Loucy (cell line): ENCODE measurements around the gene TOM1L2.

Experiments
- CTCF ChIP-seq: fragments of 200-600 bp; sonication (generic); conservative IDR thresholded peaks from 2 replicates; pipeline ENCODE4 v1.5.1; 2014; ENCODE audit warnings: mild to moderate bottlenecking, antibody characterized with exemption, low read length
- EZH2phosphoT487 ChIP-seq: fragments of 200-600 bp; IDR thresholded peaks from 2 replicates; pipeline ENCODE4 v1.6.1; 2018; ENCODE audit warnings: antibody characterized with exemption, mild to moderate bottlenecking, moderate library complexity, borderline replicate concordance

DNA sequence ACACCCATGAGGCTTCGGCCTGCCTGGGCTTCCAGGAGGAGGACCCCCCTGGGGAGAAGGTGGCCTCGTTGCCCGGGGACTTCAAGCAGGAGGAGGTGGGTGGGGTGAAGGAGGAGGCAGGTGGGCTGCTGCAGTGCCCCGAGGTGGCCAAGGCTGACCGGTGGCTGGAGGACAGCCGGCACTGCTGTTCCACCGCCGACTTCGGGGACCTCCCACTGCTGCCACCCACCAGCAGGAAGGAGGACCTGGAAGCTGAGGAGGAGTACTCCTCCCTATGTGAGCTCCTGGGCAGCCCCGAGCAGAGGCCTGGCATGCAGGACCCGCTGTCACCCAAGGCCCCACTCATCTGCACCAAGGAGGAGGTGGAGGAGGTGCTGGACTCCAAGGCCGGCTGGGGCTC is 176.9 kb downstream of the TOM1L2 start:
- TF ChIP-seq CTCF (no peak), EZH2phosphoT487 (no peak)
